PC-9 (cell line): ENCODE results near the gene SLCO2A1. TPM values are rescaled to one million over a fixed set of nuclear protein-coding genes. Genes with fewer than 3 reads are reported as not detected.

Source experiments
- BruUV-seq: library from RNA; stranded (reverse); fragments of 400-500 nt; replicated peaks from 2 replicates; lab custom pipeline; 2021; lab: Mats Ljungman, UMichigan
- CTCF ChIA-PET: fragments of 300-600 bp; sonication (Branson Sonifier 250); formaldehyde crosslinking; loops from one replicate; lab custom pipeline; 2022; ENCODE audit warnings: antibody characterized with exemption; lab: Charles Lee
- POLR2A ChIA-PET: fragments of 300-600 bp; sonication (Branson Sonifier 250); formaldehyde crosslinking; loops from one replicate; lab custom pipeline; 2022; ENCODE audit warnings: antibody characterized with exemption; ENCODE audit not compliant: unreplicated experiment; lab: Charles Lee
- DNase-seq, 2 experiments: peaks; one replicate each; pipeline versions ENCODE4 v3.0.0 to v3.0.0-alpha.2; 2015 to 2022; ENCODE audit warnings: mixed read lengths in 1 of 2
- H2AFZ ChIP-seq: fragments of 200-600 bp; sonication (generic); 2 replicates; pipeline ENCODE4 v1.8.1; 2017; ENCODE audit warnings: antibody characterized with exemption
- H3F3A ChIP-seq: fragments of 200-600 bp; sonication (generic); 2 replicates; pipeline ENCODE4 v1.8.1; 2017; ENCODE audit warnings: antibody characterized with exemption, mild to moderate bottlenecking, low read depth; ENCODE audit not compliant: insufficient read depth
- H3K27ac ChIP-seq: fragments of 200-600 bp; sonication (generic); 2 replicates; pipeline ENCODE4 v1.6.1; 2016; ENCODE audit warnings: mixed run types
- H3K27me3 ChIP-seq: fragments of 200-600 bp; sonication (generic); 2 replicates; pipeline ENCODE4 v1.6.1; 2016; ENCODE audit warnings: low read depth, mixed run types; ENCODE audit not compliant: insufficient read depth
- H3K36me3 ChIP-seq: fragments of 200-600 bp; sonication (generic); 2 replicates; pipeline ENCODE4 v1.6.1; 2016; ENCODE audit warnings: low read depth, mixed run types
- H3K4me1 ChIP-seq: fragments of 200-600 bp; sonication (generic); replicated peaks from 2 replicates; pipeline ENCODE4 v1.6.1; 2016; ENCODE audit warnings: mixed run types; ENCODE audit not compliant: insufficient read depth
- H3K4me2 ChIP-seq: fragments of 200-600 bp; sonication (generic); 2 replicates; pipeline ENCODE4 v1.6.1; 2017; ENCODE audit warnings: mixed run types
- H3K4me3 ChIP-seq: fragments of 200-600 bp; sonication (generic); 2 replicates; pipeline ENCODE4 v1.6.1; 2016; ENCODE audit warnings: mixed run types
- H3K79me2 ChIP-seq: fragments of 200-600 bp; sonication (generic); 2 replicates; pipeline ENCODE4 v1.6.1; 2017; ENCODE audit warnings: low read depth, mixed run types
- H3K9me2 ChIP-seq: fragments of 200-600 bp; sonication (generic); 2 replicates; pipeline ENCODE4 v1.8.1; 2017; ENCODE audit warnings: mild to moderate bottlenecking; ENCODE audit not compliant: insufficient read depth
- H3K9me3 ChIP-seq: fragments of 200-600 bp; sonication (generic); 2 replicates; pipeline ENCODE4 v1.8.1; 2016; ENCODE audit warnings: low read depth; ENCODE audit not compliant: insufficient read depth
- H4K20me1 ChIP-seq: fragments of 200-600 bp; sonication (generic); 2 replicates; pipeline ENCODE4 v1.8.1; 2017; ENCODE audit not compliant: insufficient read depth
- CTCF ChIP-seq: fragments of 200-600 bp; sonication (generic); conservative IDR thresholded peaks from 2 replicates; pipeline ENCODE4 v1.6.1; 2017; ENCODE audit warnings: mixed run types, antibody characterized with exemption, mild to moderate bottlenecking, moderate library complexity
- EZH2 ChIP-seq: fragments of 200-600 bp; sonication (generic); IDR thresholded peaks from 2 replicates; pipeline ENCODE4 v1.8.0; 2017; ENCODE audit warnings: antibody characterized with exemption, low read depth
- intact Hi-C: fragments of 100-400 bp; cut with micrococcal nuclease; formaldehyde crosslinking; loops from one replicate; pipeline ENCODE4 v1.10.0; 2022; ENCODE audit not compliant: unreplicated experiment
- total RNA-seq: library from RNA; stranded (reverse); gene quantifications from 2 replicates; pipeline ENCODE4 v1.2.3, GENCODE V29; 2021

SLCO2A1 gene
- total RNA-seq, 1 experiment from 2014 or later, result 0.44 TPM

GRCh38 chr3:133894353-133895207 lies 135.1 kb downstream of the SLCO2A1 start:
- DNase-seq, result no peak
- no peak overlapping the region for H3K27ac ChIP-seq
- no peaks in the 10 kb centered on the region for H4K20me1 ChIP-seq
- no peaks in the 10 kb centered on the region for H3K9me2 ChIP-seq
- H3K4me2 ChIP-seq, result no peak overlapping the region
- H3K4me1 ChIP-seq, result no peaks in the 10 kb centered on the region
- no peak overlapping the region for H2AFZ ChIP-seq
- ChIA-PET CTCF (no interaction called here), POLR2A (no interaction called here)
- no TSS peak for BruUV-seq
- no peak for TF ChIP-seq CTCF
- TF ChIP-seq EZH2, result no peak
- H3K27me3 ChIP-seq, result 0 out of 2 replicates have a peak, but pooled peaks cover 8% of the 10 kb centered on the region
- H3K9me3 ChIP-seq, result no peaks in the 10 kb centered on the region
- no peaks in the 10 kb centered on the region for H3F3A ChIP-seq
- no peak overlapping the region for H3K4me3 ChIP-seq
- no peaks in the 10 kb centered on the region for H3K79me2 ChIP-seq
- no peaks in the 10 kb centered on the region for H3K36me3 ChIP-seq
- intact Hi-C loops, result no loop called here

DNA sequence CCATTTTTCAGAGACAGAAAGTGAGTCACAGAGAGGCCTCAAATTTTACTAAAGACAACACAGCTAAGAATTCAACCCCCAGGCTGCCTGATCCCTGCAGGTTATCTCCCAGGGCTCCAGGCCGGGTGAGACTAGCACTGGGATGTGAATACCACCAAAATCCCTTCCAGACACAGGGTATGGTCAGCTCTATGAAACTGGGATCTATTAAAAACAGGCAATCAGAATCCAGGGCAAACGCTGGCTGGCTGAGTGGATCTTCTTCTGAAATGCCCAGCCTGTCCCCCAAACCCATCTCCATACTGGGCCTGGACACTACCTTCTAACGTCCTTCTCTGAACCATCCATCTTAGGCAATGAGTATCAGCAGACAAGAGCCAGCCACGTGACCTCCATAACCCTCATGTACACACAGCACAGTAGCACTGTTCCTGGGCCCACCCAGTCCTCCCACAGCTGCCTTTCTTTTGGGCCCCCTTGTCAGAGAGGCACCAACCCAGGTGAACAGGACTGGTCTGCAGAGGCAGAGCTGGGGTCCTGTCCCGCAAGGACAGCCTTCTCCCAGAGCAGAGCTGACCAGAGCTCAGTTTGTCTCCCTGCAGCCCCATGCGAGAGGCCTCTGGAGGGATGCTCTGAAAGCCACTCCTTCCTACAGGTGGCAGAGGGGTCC lies 135.9 kb downstream of the SLCO2A1 start:
- Histone ChIP-seq H3K79me2 (no peaks in the 10 kb centered on the region), H3K4me1 (no peaks in the 10 kb centered on the region), H2AFZ (no peak overlapping the region), H3K27me3 (0 out of 2 replicates have a peak, but pooled peaks cover 8% of the 10 kb centered on the region), H3K36me3 (no peaks in the 10 kb centered on the region), H4K20me1 (no peaks in the 10 kb centered on the region), H3K4me2 (no peak overlapping the region), H3K9me2 (no peaks in the 10 kb centered on the region), H3K27ac (no peak overlapping the region), H3F3A (no peaks in the 10 kb centered on the region), H3K9me3 (no peaks in the 10 kb centered on the region), H3K4me3 (no peak overlapping the region)
- no peak for DNase-seq
- ChIA-PET POLR2A (no interaction called here), CTCF (no interaction called here)
- no TSS peak for BruUV-seq
- intact Hi-C loops, result no loop called here
- no peak for TF ChIP-seq CTCF
- no peak for TF ChIP-seq EZH2

GRCh38 chr3:133892541-133893231 lies 137.0 kb downstream of the SLCO2A1 start:
- H3K4me1 ChIP-seq, result no peaks in the 10 kb centered on the region
- no peak overlapping the region for H3K4me2 ChIP-seq
- no peak overlapping the region for H3K27ac ChIP-seq
- H4K20me1 ChIP-seq, result no peaks in the 10 kb centered on the region
- intact Hi-C loops, result no loop called here
- no peaks in the 10 kb centered on the region for H3K36me3 ChIP-seq
- TF ChIP-seq EZH2 (no peak), CTCF (no peak)
- no peaks in the 10 kb centered on the region for H3K79me2 ChIP-seq
- no TSS peak for BruUV-seq
- H3K27me3 ChIP-seq, result 0 out of 2 replicates have a peak, but pooled peaks cover 8% of the 10 kb centered on the region
- no peaks in the 10 kb centered on the region for H3K9me3 ChIP-seq
- no peak overlapping the region for H2AFZ ChIP-seq
- no peak overlapping the region for H3K4me3 ChIP-seq
- no peaks in the 10 kb centered on the region for H3F3A ChIP-seq
- no peak for DNase-seq
- ChIA-PET CTCF (no interaction called here), POLR2A (no interaction called here)
- H3K9me2 ChIP-seq, result no peaks in the 10 kb centered on the region
